Peyer's patch (tissue), 4 donors: Measurements from ENCODE around the gene CXorf58. TPM values are rescaled to one million over a fixed set of nuclear protein-coding genes. Genes with fewer than 3 reads are reported as not detected.

Experiments
- DNase-seq, 3 donors: peaks; one replicate each; pipeline ENCODE4 v3.0.0-alpha.2; 2017 to 2019
- H3K27ac ChIP-seq, 4 donors: fragments of 200-600 bp; sonication (generic); one replicate each; pipeline ENCODE4 v1.5.1; 2016 to 2019
- H3K27me3 ChIP-seq, 2 donors: fragments of 200-600 bp; sonication (generic); one replicate each; pipeline ENCODE4 v1.5.1; 2019
- H3K36me3 ChIP-seq, 3 donors: fragments of 200-600 bp; sonication (generic); one replicate each; pipeline ENCODE4 v1.5.1; 2016 to 2019
- H3K4me1 ChIP-seq, 4 donors: fragments of 200-600 bp; sonication (generic); one replicate each; pipeline ENCODE4 v1.5.1; 2016 to 2019
- H3K4me3 ChIP-seq, 4 donors: fragments of 200-600 bp; sonication (generic); 1 replicate in 3 of 4; 2 replicates in 1 of 4; pipeline ENCODE4 v1.5.1; 2016 to 2019; ENCODE audit warnings: mild to moderate bottlenecking in 1 of 4
- H3K9me3 ChIP-seq, 4 donors: fragments of 200-600 bp; sonication (generic); one replicate each; pipeline ENCODE4 v1.5.1; 2016 to 2019; ENCODE audit warnings: mild to moderate bottlenecking in 1 of 4
- CTCF ChIP-seq, 6 experiments: fragments of 450-650 bp in 4 of 6; fragments of 200-600 bp in 2 of 6; sonication (generic) in 1 of 6; IDR thresholded peaks; one replicate each; pipeline ENCODE4 v1.5.1; 2017 to 2019; ENCODE audit warnings: antibody characterized with exemption in 6 of 6, mild to moderate bottlenecking in 3 of 6, moderate library complexity in 1 of 6
- POLR2A ChIP-seq, 2 donors: fragments of 450-650 bp; IDR thresholded peaks; one replicate each; pipeline ENCODE4 v1.5.1; 2017; ENCODE audit warnings: antibody characterized with exemption in 2 of 2, mild to moderate bottlenecking in 2 of 2, moderate library complexity in 2 of 2
- total RNA-seq, 4 donors: library from RNA; depleted of rRNA; stranded (reverse); fragments of >200 nt; gene quantifications; one replicate each; pipeline ENCODE4 v1.1.0, GENCODE V29; 2016

Gene CXorf58
- total RNA-seq, 4 donors from 2014 or later = 0.53 TPM; not detected in 3

GRCh38 chrX:23871905-23872546 lies 35.8 kb upstream of the CXorf58 start:
- H3K4me1 ChIP-seq = no peaks in the 10 kb centered on the region
- H3K9me3 ChIP-seq = no peaks in the 10 kb centered on the region
- no peak overlapping the region for H3K4me3 ChIP-seq
- H3K27me3 ChIP-seq = no peaks in the 10 kb centered on the region
- H3K27ac ChIP-seq = no peak overlapping the region
- TF ChIP-seq CTCF (IDR thresholded peaks at IDR 0.05) = no peak
- TF ChIP-seq POLR2A (IDR thresholded peaks at IDR 0.05) = no peak
- H3K36me3 ChIP-seq = no peaks in the 10 kb centered on the region
- no peak for DNase-seq

GRCh38 chrX:23879380-23880090 lies 28.3 kb upstream of the CXorf58 start:
- Histone ChIP-seq H3K4me1 (peaks cover 0 to 7% (median 0%) of the 10 kb centered on the region in 4 donors), H3K4me3 (no peak overlapping the region), H3K9me3 (no peaks in the 10 kb centered on the region), H3K27ac (peak overlapping the region in 2 of 4 donors; percentile 42 to 71), H3K27me3 (no peaks in the 10 kb centered on the region), H3K36me3 (no peaks in the 10 kb centered on the region)
- no peak for TF ChIP-seq POLR2A (IDR thresholded peaks at IDR 0.05)
- no peak for DNase-seq

- no peaks in the 10 kb centered on the region for H3K27me3 ChIP-seq
- DNase-seq = no peak
- peak overlapping the region in 2 of 4 donors; percentile 17 to 22 for H3K27ac ChIP-seq
- peaks cover 0 to 7% (median 0%) of the 10 kb centered on the region in 4 donors for H3K4me1 ChIP-seq
- no peaks in the 10 kb centered on the region for H3K9me3 ChIP-seq
- TF ChIP-seq POLR2A (IDR thresholded peaks at IDR 0.05) (no peak), CTCF (IDR thresholded peaks at IDR 0.05) (no peak)
- no peaks in the 10 kb centered on the region for H3K36me3 ChIP-seq
- no peak overlapping the region for H3K4me3 ChIP-seq
Measured at GRCh38 chrX:23883737-23884354, 24.0 kb upstream of the CXorf58 start.

- Histone ChIP-seq H3K27ac (peak overlapping the region in 1 of 4 donors; percentile 17), H3K4me1 (peaks cover 0 to 7% (median 0%) of the 10 kb centered on the region in 4 donors), H3K4me3 (no peak overlapping the region), H3K36me3 (no peaks in the 10 kb centered on the region), H3K27me3 (no peaks in the 10 kb centered on the region), H3K9me3 (no peaks in the 10 kb centered on the region)
- no peak for TF ChIP-seq POLR2A (IDR thresholded peaks at IDR 0.05)
- no peak for TF ChIP-seq CTCF (IDR thresholded peaks at IDR 0.05)
- DNase-seq = no peak
Measured at GRCh38 chrX:23884427-23885024, 23.3 kb upstream of the CXorf58 start.

GRCh38 chrX:23885803-23886202 lies 22.0 kb upstream of the CXorf58 start:
- H3K27me3 ChIP-seq = no peaks in the 10 kb centered on the region
- DNase-seq = no peak
- TF ChIP-seq CTCF (IDR thresholded peaks at IDR 0.05) = no peak
- no peak for TF ChIP-seq POLR2A (IDR thresholded peaks at IDR 0.05)
- peaks cover 0 to 7% (median 0%) of the 10 kb centered on the region in 4 donors for H3K4me1 ChIP-seq
- no peaks in the 10 kb centered on the region for H3K36me3 ChIP-seq
- H3K27ac ChIP-seq = no peak overlapping the region
- no peak overlapping the region for H3K4me3 ChIP-seq
- no peaks in the 10 kb centered on the region for H3K9me3 ChIP-seq
